GM12891 (cell line): ENCODE results near the gene TNFRSF11A. TPM values are rescaled to one million over a fixed set of nuclear protein-coding genes. Genes with fewer than 3 reads are reported as not detected.

Experiments
- DNase-seq: peaks from one replicate; pipeline ENCODE4 v3.0.0; 2011; ENCODE audit warnings: low spot score; ENCODE audit not compliant: insufficient read length
- FAIRE-seq: peaks from 2 replicates; lab custom pipeline; 2011; peaks lifted over from hg19 to GRCh38; lab: Jason Lieb, UNC
- PAX5 ChIP-seq: IDR thresholded peaks from 2 replicates; pipeline ENCODE4 v1.6.1; 2011; ENCODE audit warnings: low read length, moderate library complexity, mild to moderate bottlenecking; ENCODE audit not compliant: insufficient read depth, severe bottlenecking
- POLR2A ChIP-seq: IDR thresholded peaks from 2 replicates; pipeline ENCODE4 v1.6.1; 2011; ENCODE audit warnings: low read depth, low read length, control low read depth
- POLR2AphosphoS5 ChIP-seq: IDR thresholded peaks from 2 replicates; pipeline ENCODE4 v1.6.1; 2011; ENCODE audit warnings: low read depth, low read length, control low read depth
- POU2F2 ChIP-seq: IDR thresholded peaks from 2 replicates; pipeline ENCODE4 v1.6.1; 2011; ENCODE audit warnings: low read depth, mild to moderate bottlenecking, control low read depth, low read length, moderate library complexity
- SPI1 ChIP-seq: IDR thresholded peaks from 2 replicates; pipeline ENCODE4 v1.6.1; 2011; ENCODE audit warnings: low read depth, low read length, control low read depth
- TAF1 ChIP-seq: IDR thresholded peaks from 2 replicates; pipeline ENCODE4 v1.6.1; 2011; ENCODE audit warnings: low read depth, low read length, control low read depth
- polyA plus RNA-seq: library from polyadenylated mRNA; unstranded; fragments of >200 nt; gene quantifications from one replicate; pipeline ENCODE4 v1.2.1, GENCODE V29; 2012; ENCODE audit warnings: low read depth, missing spikeins, inconsistent platforms; ENCODE audit not compliant: missing spikeins

Gene TNFRSF11A
- 1.2 TPM for polyA plus RNA-seq

DNA sequence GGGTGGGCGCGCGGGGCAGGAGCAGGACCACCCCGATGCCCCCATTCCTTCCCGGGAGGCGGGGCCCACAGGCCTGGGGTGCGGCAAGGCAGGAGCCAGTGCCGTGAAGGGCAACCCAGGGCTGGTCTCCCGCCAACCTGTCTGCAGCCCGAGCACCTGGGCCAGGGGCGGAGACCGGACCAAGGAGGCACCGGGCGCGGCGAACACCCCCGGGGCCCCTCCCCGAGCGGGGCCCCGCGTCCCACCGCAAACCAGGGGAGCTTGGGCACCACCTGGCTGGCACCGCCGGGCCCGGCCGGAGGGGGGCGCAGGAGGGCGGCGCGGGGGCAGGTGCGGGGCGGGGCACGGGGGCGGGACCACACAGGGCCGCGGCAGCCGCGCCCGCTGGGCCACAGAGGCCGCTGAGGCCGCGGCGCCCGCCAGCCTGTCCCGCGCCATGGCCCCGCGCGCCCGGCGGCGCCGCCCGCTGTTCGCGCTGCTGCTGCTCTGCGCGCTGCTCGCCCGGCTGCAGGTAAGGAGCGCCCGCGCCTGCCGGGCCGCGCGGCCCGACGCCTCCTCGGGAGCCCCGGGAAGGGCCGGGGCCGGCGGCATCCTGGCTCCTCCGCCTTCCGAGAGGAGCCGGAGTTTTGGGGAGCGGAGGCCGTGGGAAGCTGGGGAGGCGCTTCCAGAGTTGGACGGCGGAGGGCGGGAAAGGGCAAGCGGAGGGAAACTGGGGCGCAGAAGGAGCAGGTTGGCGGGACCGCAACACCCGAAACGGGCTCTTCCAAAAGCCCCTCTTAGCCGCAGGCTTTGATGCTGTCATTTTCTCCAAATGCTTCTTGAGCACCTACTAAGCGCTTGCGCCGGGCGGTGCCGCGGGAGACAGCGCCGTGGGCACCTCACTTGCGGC is at the start of gene TNFRSF11A:
TNFRSF11A (plus strand) TSS at position 394 of the 889 bp plus-strand sequence; CDS start at position 437, 43 bp downstream.
- DNase-seq = peak; percentile 82

DNA sequence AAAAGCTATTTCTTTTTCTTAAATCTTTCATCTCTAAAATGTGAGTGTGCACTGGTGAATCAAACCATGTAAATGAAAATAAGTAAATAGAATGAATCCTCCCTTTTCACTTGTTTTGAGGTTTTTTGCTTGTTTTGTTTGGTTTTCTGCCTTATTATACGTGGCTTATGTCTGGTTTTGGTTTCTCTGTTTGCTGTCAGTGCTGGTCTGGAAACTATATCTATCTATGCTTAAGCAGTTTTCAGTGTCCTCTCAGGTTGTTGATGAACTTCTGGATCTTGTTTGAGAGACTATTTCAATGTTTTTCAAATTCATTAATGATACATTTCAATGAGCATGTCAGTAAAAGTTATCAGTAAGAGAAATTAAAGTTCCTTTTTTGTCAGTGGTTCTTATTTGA is 48.1 kb upstream of the TNFRSF11A start:
- no peak for TF ChIP-seq SPI1
- no peak for TF ChIP-seq PAX5
- TF ChIP-seq TAF1 = no peak
- TF ChIP-seq POLR2A = no peak
- DNase-seq (no peak), FAIRE-seq (no peak)

More for the DNA sequence above, at the start of gene TNFRSF11A:
- peak; percentile 72 for FAIRE-seq
- TF ChIP-seq PAX5 = no peak
- TF ChIP-seq POLR2AphosphoS5 = no peak
- TF ChIP-seq TAF1 = no peak
- no peak for TF ChIP-seq POLR2A
- TF ChIP-seq POU2F2 = no peak
- no peak for TF ChIP-seq SPI1

GRCh38 chr18:62279561-62279960 is 45.5 kb upstream of the TNFRSF11A start:
- FAIRE-seq = no peak
- no peak for DNase-seq
- no peak for TF ChIP-seq SPI1
- no peak for TF ChIP-seq POLR2A
- no peak for TF ChIP-seq TAF1
- no peak for TF ChIP-seq POU2F2
- TF ChIP-seq PAX5 = no peak
- no peak for TF ChIP-seq POLR2AphosphoS5

- no peak for DNase-seq
- TF ChIP-seq TAF1 (no peak), PAX5 (no peak), SPI1 (no peak), POLR2A (no peak), POLR2AphosphoS5 (no peak), POU2F2 (no peak)
- FAIRE-seq = peak; percentile 61
These were observed 45.1 kb upstream of the TNFRSF11A start for GRCh38 chr18:62280058-62280457.

- TF ChIP-seq POLR2AphosphoS5 (no peak), SPI1 (peak; percentile 19; the same call in 1 of the 2 replicates)
- DNase-seq (no peak), FAIRE-seq (peak; percentile 55)
These were observed 44.3 kb upstream of the TNFRSF11A start for GRCh38 chr18:62280786-62281185.

GRCh38 chr18:62281684-62282083 is 43.4 kb upstream of the TNFRSF11A start:
- no peak for FAIRE-seq
- DNase-seq = no peak
- TF ChIP-seq PAX5 (no peak), TAF1 (no peak), POU2F2 (no peak), SPI1 (peak; percentile 50; the same call in 1 of the 2 replicates), POLR2AphosphoS5 (no peak)

- no peak for FAIRE-seq
- TF ChIP-seq POU2F2 (no peak), SPI1 (no peak), TAF1 (no peak), PAX5 (no peak)
These were observed 42.9 kb upstream of the TNFRSF11A start for GRCh38 chr18:62282188-62282629.

DNA sequence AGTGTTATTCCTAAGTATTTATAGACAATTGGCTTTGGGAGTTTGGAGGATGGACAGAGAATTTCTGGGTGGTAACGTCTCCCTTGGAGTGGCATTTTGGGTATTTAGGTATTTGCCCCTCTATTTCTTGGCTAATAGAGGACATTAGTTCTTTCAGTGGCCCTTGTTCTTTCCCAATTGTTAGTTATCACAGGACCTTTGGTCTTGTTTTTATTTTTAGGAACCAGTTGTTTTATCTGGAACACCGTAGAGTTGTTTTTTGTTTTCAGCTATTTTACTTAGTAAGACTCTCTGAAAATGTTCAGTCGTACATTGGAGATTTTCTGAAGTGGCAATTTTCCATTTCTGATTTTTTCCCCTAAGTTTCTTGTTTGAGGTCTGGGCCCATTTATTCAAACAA is 40.5 kb upstream of the TNFRSF11A start:
- DNase-seq (no peak), FAIRE-seq (no peak)
- TF ChIP-seq TAF1 = no peak
- no peak for TF ChIP-seq POU2F2

More at GRCh38 chr18:62282188-62282629, 42.9 kb upstream of the TNFRSF11A start:
- DNase-seq = no peak

GRCh38 chr18:62285281-62285680 is 39.8 kb upstream of the TNFRSF11A start:
- FAIRE-seq (peak; percentile 23), DNase-seq (no peak)
- TF ChIP-seq POLR2AphosphoS5 = no peak
- no peak for TF ChIP-seq POLR2A
- no peak for TF ChIP-seq PAX5
- no peak for TF ChIP-seq SPI1
- no peak for TF ChIP-seq POU2F2
- TF ChIP-seq TAF1 = no peak
